Measurements from ENCODE around the gene PNISR. TPM values are rescaled to one million over a fixed set of nuclear protein-coding genes. Genes with fewer than 3 reads are reported as not detected.

PNISR gene
- polyA plus RNA-seq, 1 of the 3 experiments (the other 2 are of a cell fraction) = 39.1 TPM

GRCh38 chr6:99402448-99402847 lies 22.7 kb downstream of the PNISR start:
- Histone ChIP-seq H3K9me3 (no peaks in the 10 kb centered on the region), H3K4me3 (ENCODE audit: low read depth in 2 of 2, low read length in 1 of 2) (no peak overlapping the region), H4K20me1 (ENCODE audit: insufficient read depth) (no peaks in the 10 kb centered on the region), H3K79me2 (ENCODE audit: insufficient read depth) (peaks cover 3% of the 10 kb centered on the region; the same call in 1 of the 2 replicates), H3K4me2 (no peak overlapping the region), H2AFZ (ENCODE audit: low read depth) (no peak overlapping the region), H3K9ac (no peak overlapping the region), H3F3A (replicated peaks; ENCODE audit: insufficient read depth) (peaks cover 33% of the 10 kb centered on the region), H3K36me3 (replicated peaks in 1 of 2; ENCODE audit: control insufficient read depth in 1 of 2, insufficient read depth in 2 of 2, low read length in 1 of 2) (peaks cover 92 to 95% of the 10 kb centered on the region in 2 experiments), H3K27ac (ENCODE audit: low read depth in 2 of 2, low read length in 1 of 2) (no peak overlapping the region), H3K4me1 (ENCODE audit: control insufficient read depth in 1 of 2, insufficient read depth in 2 of 2, low read depth in 1 of 2, low read length in 1 of 2) (no peaks in the 10 kb centered on the region), H3K27me3 (ENCODE audit: insufficient read depth) (no peaks in the 10 kb centered on the region), H3K9me2 (no peaks in the 10 kb centered on the region)
- 89% methylated on average over 5 of the region's 5 CpGs for WGBS (ENCODE audit: low lambda C conversion rate)
- ChIA-PET CTCF (interaction anchor here (0.8 to 1.6 kb wide), 5 partner anchors 8 to 72 kb away, joined by 3 to 4 read pairs (median 3); no protein-coding TSS in a partner anchor), POLR2A (interaction anchor here (1.3 kb wide), 1 partner anchor 9 kb away, joined by 4 read pairs; the partner anchor contains the start of gene COQ3)
- TF ChIP-seq RCOR1 (IDR thresholded peaks at IDR 0.05; ENCODE audit: low read length) (no peak), PBX3 (IDR thresholded peaks at IDR 0.05) (peak; percentile 49)
- DNase-seq = no peak

GRCh38 chr6:99397287-99397686 lies 27.8 kb downstream of the PNISR start:
- Histone ChIP-seq H3K79me2 (ENCODE audit: insufficient read depth) (no peaks in the 10 kb centered on the region; the same call in 1 of the 2 replicates), H3K4me3 (ENCODE audit: low read depth in 2 of 2, low read length in 1 of 2) (no peak overlapping the region), H3K9me3 (no peaks in the 10 kb centered on the region), H3K4me1 (ENCODE audit: control insufficient read depth in 1 of 2, insufficient read depth in 2 of 2, low read depth in 1 of 2, low read length in 1 of 2) (no peaks in the 10 kb centered on the region; a peak in 2 of 4 replicates), H4K20me1 (ENCODE audit: insufficient read depth) (no peaks in the 10 kb centered on the region), H3K9ac (no peak overlapping the region), H2AFZ (ENCODE audit: low read depth) (no peak overlapping the region), H3K36me3 (replicated peaks in 1 of 2; ENCODE audit: control insufficient read depth in 1 of 2, insufficient read depth in 2 of 2, low read length in 1 of 2) (peaks cover 50 to 51% of the 10 kb centered on the region in 2 experiments), H3K9me2 (no peaks in the 10 kb centered on the region), H3K27ac (ENCODE audit: low read depth in 2 of 2, low read length in 1 of 2) (no peak overlapping the region), H3K4me2 (no peak overlapping the region), H3F3A (replicated peaks; ENCODE audit: insufficient read depth) (peaks cover 34% of the 10 kb centered on the region), H3K27me3 (ENCODE audit: insufficient read depth) (no peaks in the 10 kb centered on the region)
- CTCF ChIA-PET = interaction anchor here (1.2 to 2.9 kb wide), 4 partner anchors 27 to 67 kb away, joined by 3 to 12 read pairs (median 8); no protein-coding TSS in a partner anchor
- no peak for TF ChIP-seq USF2 (IDR thresholded peaks at IDR 0.05; ENCODE audit: borderline replicate concordance, low read depth, low read length)
- no peak for TF ChIP-seq RFX5 (IDR thresholded peaks at IDR 0.05; ENCODE audit: low read length)
- TF ChIP-seq ZBTB33 (IDR thresholded peaks at IDR 0.05; ENCODE audit: borderline replicate concordance, low read depth) = no peak
- no peak for TF ChIP-seq TCF12 (IDR thresholded peaks at IDR 0.05)
- POLR2A ChIA-PET = no interaction called here
- no peak for DNase-seq
- WGBS (ENCODE audit: low lambda C conversion rate) = 100% methylated on average over 1 of the region's 1 CpG
